K562 (cell line): Measurements from ENCODE around the gene LHPP.

Experiments used
- ETV6 ChIP-seq, 3 experiments: fragments of 150-350 bp in 1 of 3; sonication (generic) in 1 of 3; formaldehyde crosslinking in 1 of 3; IDR thresholded peaks; 2 replicates each; pipeline versions ENCODE4 v1.6.1 to v1.8.0; 2014 to 2022; ENCODE audit warnings: borderline replicate concordance in 2 of 3, low read depth in 2 of 3, antibody characterized with exemption in 1 of 3, low read length in 1 of 3, mild to moderate bottlenecking in 1 of 3, missing genetic modification reagents in 1 of 3
- HMG20A ChIP-seq: fragments of 450-650 bp; formaldehyde crosslinking; conservative IDR thresholded peaks from 2 replicates; pipeline ENCODE4 v1.4.0; 2020; ENCODE audit warnings: mild to moderate bottlenecking, mixed read lengths
- NRF1 ChIP-seq, 2 experiments: fragments of 450-650 bp; IDR thresholded peaks in 1 of 2; conservative IDR thresholded peaks in 1 of 2; 2 replicates each; pipeline ENCODE4 v1.6.1; 2014; ENCODE audit warnings: mild to moderate bottlenecking in 2 of 2
- RAD21 ChIP-seq, 2 experiments: fragments of 250-450 bp in 1 of 2; fragments of 450-650 bp in 1 of 2; sonication (Bioruptor Pico) in 1 of 2; formaldehyde crosslinking in 1 of 2; IDR thresholded peaks in 1 of 2; conservative IDR thresholded peaks in 1 of 2; 2 replicates each; pipeline versions ENCODE4 v1.4.0 to v1.8.0; 2020 to 2022; ENCODE audit warnings: mild to moderate bottlenecking in 2 of 2, moderate library complexity in 1 of 2
- REST ChIP-seq, 2 experiments: fragments of 450-650 bp; formaldehyde crosslinking in 1 of 2; IDR thresholded peaks; 2 replicates each; pipeline versions ENCODE4 v1.4.0 to v1.6.1; 2014 to 2020; ENCODE audit warnings: mild to moderate bottlenecking in 2 of 2, borderline replicate concordance in 1 of 2, low read depth in 1 of 2
- SRF ChIP-seq, 2 experiments: fragments of 250-450, 450-650 bp in 1 of 2; sonication (Bioruptor Pico) in 1 of 2; sonication (generic) in 1 of 2; formaldehyde crosslinking; IDR thresholded peaks; 2 replicates each; pipeline versions ENCODE4 v1.5.0 to v1.5.1; 2020 to 2022; ENCODE audit warnings: mild to moderate bottlenecking in 1 of 2, missing genetic modification reagents in 1 of 2
- TCF7 ChIP-seq: sonication (generic); IDR thresholded peaks from 2 replicates; pipeline ENCODE4 v1.6.1; 2016; ENCODE audit warnings: antibody characterized with exemption, borderline replicate concordance
- XRCC4 ChIP-seq: IDR thresholded peaks from one replicate; pipeline ENCODE4 v1.6.1; 2011; ENCODE audit not compliant: insufficient read depth, insufficient read length; ENCODE audit errors: extremely low read depth
- ZBTB40 ChIP-seq, 2 experiments: fragments of 450-650 bp in 1 of 2; sonication (generic) in 1 of 2; formaldehyde crosslinking in 1 of 2; IDR thresholded peaks; 2 replicates each; pipeline versions ENCODE4 v1.7.1 to v1.9.0; 2016 to 2022; ENCODE audit warnings: inconsistent platforms in 1 of 2, mild to moderate bottlenecking in 1 of 2, missing genetic modification reagents in 1 of 2
- ZFP30 ChIP-seq: fragments of 250-450 bp; sonication (Bioruptor Pico); IDR thresholded peaks from 2 replicates; pipeline ENCODE4 v1.8.0; 2022; ENCODE audit warnings: moderate library complexity, mild to moderate bottlenecking, inconsistent platforms, borderline replicate concordance
- ZNF274 ChIP-seq: IDR thresholded peaks from 2 replicates; pipeline ENCODE4 v1.6.1; 2011; ENCODE audit warnings: low read depth, mild to moderate bottlenecking, low read length, moderate library complexity, borderline replicate concordance
- TF ChIP-seq, protein P1 (sequence below), 2 experiments: fragments of 450-650 bp in 1 of 2; sonication (generic) in 1 of 2; formaldehyde crosslinking in 1 of 2; IDR thresholded peaks in 1 of 2; conservative IDR thresholded peaks in 1 of 2; 2 replicates each; pipeline versions ENCODE4 v1.6.1 to v1.8.1; 2016 to 2023; ENCODE audit warnings: mild to moderate bottlenecking in 2 of 2, moderate library complexity in 2 of 2, inconsistent platforms in 1 of 2, missing genetic modification reagents in 1 of 2

GRCh38 chr10:124632064-124632531 lies 170.5 kb downstream of the LHPP start:
- TF ChIP-seq NRF1 (conservative IDR thresholded peaks at IDR 0.05 in 1 of 2, IDR thresholded peaks at IDR 0.05 in 1 of 2) (no peak), REST (IDR thresholded peaks at IDR 0.05; ENCODE audit: borderline replicate concordance) (peak; percentile 28), REST (CRISPR knock-in tag; IDR thresholded peaks at IDR 0.05; ENCODE audit: low read depth) (no peak), ETV6 (IDR thresholded peaks at IDR 0.05; ENCODE audit: borderline replicate concordance in 1 of 2, low read depth in 2 of 2, low read length in 1 of 2) (no peak), ETV6 (CRISPR knock-in tag; IDR thresholded peaks at IDR 0.05; ENCODE audit: borderline replicate concordance) (no peak), ZBTB40 (IDR thresholded peaks at IDR 0.05) (no peak), ZBTB40 (CRISPR knock-in tag; IDR thresholded peaks at IDR 0.05) (no peak), XRCC4 (no peak), ZFP30 (CRISPR knock-in tag) (no peak), ZNF274 (no peak), TCF7 (no peak), SRF (CRISPR knock-in tag; IDR thresholded peaks at IDR 0.05) (no peak), RAD21 (CRISPR knock-in tag; conservative IDR thresholded peaks at IDR 0.05 in 1 of 2, IDR thresholded peaks at IDR 0.05 in 1 of 2) (peak in 1 of 2 experiments; percentile 55; a peak in 3 of 4 replicates), HMG20A (CRISPR knock-in tag) (no peak)
- TF ChIP-seq, protein P1, sequence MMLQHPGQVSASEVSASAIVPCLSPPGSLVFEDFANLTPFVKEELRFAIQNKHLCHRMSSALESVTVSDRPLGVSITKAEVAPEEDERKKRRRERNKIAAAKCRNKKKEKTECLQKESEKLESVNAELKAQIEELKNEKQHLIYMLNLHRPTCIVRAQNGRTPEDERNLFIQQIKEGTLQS (IDR thresholded peaks at IDR 0.05) = no peak
- TF ChIP-seq, protein P1 (CRISPR knock-in tag; conservative IDR thresholded peaks at IDR 0.05) = no peak
